GM21825 (cell line): ENCODE measurements around the gene CSE1L.
A peak's percentile ranks its signal among the peaks of the same experiment; 100 is the strongest.
"Not testable (repeated sequence)": the region's sequence is repeated elsewhere in the genome, so short reads cannot be mapped to it uniquely, and the experiment has no call there.

Experiments used
- ATAC-seq: cut with Tn5 transposase; IDR thresholded peaks from one replicate; pipeline ENCODE4 v1.9.1; 2021; ENCODE audit warnings: mild to moderate bottlenecking, moderate library complexity; ENCODE audit not compliant: unreplicated experiment

Gene CSE1L

GRCh38 chr20:49046087-49046900, at the start of gene CSE1L:
Gene CSE1L (plus strand): TSS chr20:49046312. CDS start chr20:49058464, 12,152 bp downstream.
- ATAC-seq = peak; percentile 81

- ATAC-seq = no peak
These were observed 45.9 kb upstream of the CSE1L start for GRCh38 chr20:48999890-49000870.

- ATAC-seq = no peak
These were observed 44.4 kb upstream of the CSE1L start for GRCh38 chr20:49001741-49002140.

GRCh38 chr20:49006446-49006980, 39.6 kb upstream of the CSE1L start:
- no peak for ATAC-seq

GRCh38 chr20:49009899-49010631, 36.0 kb upstream of the CSE1L start:
- no peak for ATAC-seq

- ATAC-seq = no peak
These were observed 21.9 kb upstream of the CSE1L start for GRCh38 chr20:49024220-49024619.

GRCh38 chr20:49028177-49028576, 17.9 kb upstream of the CSE1L start:
- not testable (repeated sequence) for ATAC-seq

- ATAC-seq = no peak
These were observed 17.4 kb upstream of the CSE1L start for GRCh38 chr20:49028684-49029083.

- no peak for ATAC-seq
These were observed 16.9 kb upstream of the CSE1L start for GRCh38 chr20:49029203-49029602.

GRCh38 chr20:49030954-49031619, 15.0 kb upstream of the CSE1L start:
- ATAC-seq = no peak

- ATAC-seq = no peak
These were observed 13.7 kb upstream of the CSE1L start for GRCh38 chr20:49032455-49032854.

- no peak for ATAC-seq
These were observed 11.9 kb upstream of the CSE1L start for GRCh38 chr20:49034070-49034732.

- no peak for ATAC-seq
These were observed 8.1 kb upstream of the CSE1L start for GRCh38 chr20:49037962-49038387.

- no peak for ATAC-seq
These were observed 6.3 kb upstream of the CSE1L start for GRCh38 chr20:49039854-49040253.

GRCh38 chr20:49043000-49043399, 3.1 kb upstream of the CSE1L start:
- ATAC-seq = no peak

GRCh38 chr20:49045440-49046086, 549 bp upstream of the CSE1L start:
- peak; percentile 17 for ATAC-seq

- ATAC-seq = no peak
These were observed 6.2 kb downstream of the CSE1L start for GRCh38 chr20:49052334-49052733.

- ATAC-seq = no peak
These were observed 8.0 kb downstream of the CSE1L start for GRCh38 chr20:49054056-49054643.

- ATAC-seq = no peak
These were observed 17.2 kb downstream of the CSE1L start for GRCh38 chr20:49063279-49063678.
